IPS-11a (cell line): ENCODE results near the gene GPR132.

Experiments used
- H3K4me3 ChIP-seq: one replicate; pipeline ENCODE4 v1.5.1; 2013; ENCODE audit warnings: low read depth, low read length, control low read depth

Gene GPR132

DNA sequence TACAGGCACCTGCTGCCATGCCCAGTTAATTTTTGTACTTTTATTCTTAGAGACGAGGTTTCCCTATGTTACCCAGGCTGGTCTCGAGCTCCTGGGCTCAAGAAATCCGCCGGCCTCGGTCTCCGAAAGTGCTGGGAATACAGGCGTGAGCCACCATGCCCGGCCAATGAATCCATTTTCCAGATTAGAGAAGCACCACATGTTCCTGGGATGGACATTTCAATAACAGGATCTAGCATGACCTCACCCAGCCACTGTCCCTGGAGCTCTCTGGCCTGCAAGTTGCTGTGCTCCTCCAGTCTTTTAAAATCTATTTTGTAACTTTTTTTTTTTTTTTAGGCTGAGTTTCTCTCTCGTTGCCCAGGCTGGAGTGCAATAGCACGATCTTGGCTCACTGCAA lies 2.2 kb downstream of the GPR132 start:
- H3K4me3 ChIP-seq, result no peak overlapping the region

DNA sequence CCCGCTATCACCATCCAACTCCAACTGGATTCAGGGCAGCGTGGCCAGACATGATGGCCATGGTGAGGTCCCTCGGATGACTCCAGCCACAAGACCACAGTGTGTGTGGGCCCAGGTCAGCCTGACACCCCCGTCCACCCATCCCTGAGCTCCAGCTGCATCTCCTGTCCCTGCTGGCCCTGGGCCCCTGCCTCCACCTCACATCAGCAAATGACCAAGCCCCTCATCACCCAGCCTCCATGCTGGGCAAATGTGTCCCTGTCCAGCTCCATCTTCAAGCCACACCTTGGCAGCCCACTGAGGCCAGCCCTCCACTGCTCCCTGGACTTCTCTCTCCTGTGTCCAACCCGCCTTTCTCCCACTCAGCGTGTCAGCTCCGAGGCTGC lies 3.2 kb downstream of the GPR132 start:
- no peak overlapping the region for H3K4me3 ChIP-seq

DNA sequence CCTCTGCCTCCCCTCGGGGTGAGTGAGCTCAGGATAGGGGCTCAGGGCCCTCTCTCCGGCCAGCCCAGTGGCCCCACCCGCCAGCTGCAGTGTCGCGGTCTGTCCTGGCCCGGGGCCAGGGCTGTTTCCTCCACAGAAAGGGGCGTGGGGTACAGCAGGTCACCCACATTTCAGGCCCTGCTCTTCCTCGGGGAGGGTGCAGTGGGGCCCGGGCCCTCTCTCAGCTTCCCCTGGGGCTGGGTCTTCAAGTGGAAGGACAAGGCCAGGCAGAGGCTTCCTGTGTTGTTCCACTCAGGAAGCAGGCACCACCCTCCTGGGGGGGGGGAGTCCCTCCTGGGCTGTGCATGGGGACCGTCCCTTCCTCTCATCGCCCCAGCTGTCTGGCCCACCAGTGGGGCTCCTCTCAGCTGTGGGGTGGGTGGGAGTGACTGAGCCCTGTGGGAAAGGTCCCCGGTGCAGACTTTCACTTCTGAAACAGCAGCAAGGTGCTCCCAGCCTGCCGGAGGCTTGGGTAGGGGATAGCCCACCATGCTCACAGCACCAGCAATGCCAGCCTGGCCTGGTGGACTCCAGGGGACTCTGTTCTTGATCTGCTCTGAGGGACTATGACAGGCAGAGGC lies 3.7 kb downstream of the GPR132 start:
- H3K4me3 ChIP-seq, result no peak overlapping the region

DNA sequence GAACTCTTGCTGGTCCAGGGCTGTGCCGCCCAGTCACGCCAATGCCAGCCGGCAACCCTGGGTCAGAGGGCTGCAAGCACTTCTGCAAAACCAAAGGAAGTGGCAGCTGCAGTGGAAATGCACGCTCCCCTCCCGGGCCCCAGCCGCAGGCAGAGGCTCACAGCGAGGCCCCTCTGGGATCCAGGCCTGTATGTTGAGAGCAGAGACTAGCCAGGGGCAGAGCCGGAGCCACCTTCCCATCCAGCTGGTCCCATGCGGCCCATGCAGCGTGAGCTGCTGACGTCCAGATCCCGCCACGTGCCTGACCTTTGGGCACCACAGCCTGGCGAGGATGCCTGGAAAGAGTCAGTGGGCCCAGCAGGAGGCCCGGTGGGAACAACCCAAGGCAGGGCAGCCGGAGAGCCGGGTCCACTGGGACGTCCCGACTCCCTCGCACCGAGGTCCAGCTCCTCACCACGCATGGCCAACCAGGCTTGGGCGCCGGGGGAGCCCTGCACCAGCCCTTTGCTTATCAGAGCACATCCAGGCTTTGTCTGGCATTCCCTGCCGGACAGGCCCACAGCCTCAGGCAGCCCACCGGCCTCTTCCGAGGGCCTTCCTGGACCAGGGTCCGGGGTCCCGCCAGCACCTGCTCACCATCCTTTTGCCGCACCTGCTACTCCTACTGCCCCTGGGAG lies 4.3 kb downstream of the GPR132 start:
- no peak overlapping the region for H3K4me3 ChIP-seq

DNA sequence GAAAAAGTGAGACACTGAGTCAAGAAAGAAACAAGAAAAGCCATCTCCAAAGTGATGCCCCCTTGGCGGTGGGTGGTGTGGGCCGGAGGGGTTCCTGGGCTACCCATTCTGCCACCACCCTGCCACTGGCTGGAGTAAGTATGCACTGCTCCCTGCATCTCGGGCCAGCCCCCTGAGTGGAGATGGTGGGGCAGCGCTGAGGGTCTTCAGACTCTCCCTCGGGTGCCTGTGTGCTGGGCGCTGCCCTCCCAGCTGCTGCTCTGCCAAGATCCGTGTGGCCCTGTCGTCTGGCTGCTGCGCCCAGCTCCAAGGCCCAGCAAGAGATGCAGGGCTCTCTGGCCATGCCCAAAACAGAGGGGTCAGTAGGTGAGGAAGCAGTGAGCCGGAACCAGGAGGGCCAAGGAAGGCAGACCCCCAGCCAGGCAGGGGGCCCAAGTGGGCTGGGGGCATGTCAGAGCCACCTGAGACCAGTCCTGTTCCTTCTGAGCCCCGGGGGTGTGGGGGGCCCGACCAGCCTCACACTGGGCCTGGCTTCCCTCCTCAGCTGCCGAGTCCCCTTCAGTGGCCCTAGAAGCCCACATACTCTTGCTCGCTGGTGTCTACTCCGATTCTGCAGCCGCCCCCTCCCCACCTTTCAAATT lies 5.2 kb downstream of the GPR132 start:
- no peak overlapping the region for H3K4me3 ChIP-seq

DNA sequence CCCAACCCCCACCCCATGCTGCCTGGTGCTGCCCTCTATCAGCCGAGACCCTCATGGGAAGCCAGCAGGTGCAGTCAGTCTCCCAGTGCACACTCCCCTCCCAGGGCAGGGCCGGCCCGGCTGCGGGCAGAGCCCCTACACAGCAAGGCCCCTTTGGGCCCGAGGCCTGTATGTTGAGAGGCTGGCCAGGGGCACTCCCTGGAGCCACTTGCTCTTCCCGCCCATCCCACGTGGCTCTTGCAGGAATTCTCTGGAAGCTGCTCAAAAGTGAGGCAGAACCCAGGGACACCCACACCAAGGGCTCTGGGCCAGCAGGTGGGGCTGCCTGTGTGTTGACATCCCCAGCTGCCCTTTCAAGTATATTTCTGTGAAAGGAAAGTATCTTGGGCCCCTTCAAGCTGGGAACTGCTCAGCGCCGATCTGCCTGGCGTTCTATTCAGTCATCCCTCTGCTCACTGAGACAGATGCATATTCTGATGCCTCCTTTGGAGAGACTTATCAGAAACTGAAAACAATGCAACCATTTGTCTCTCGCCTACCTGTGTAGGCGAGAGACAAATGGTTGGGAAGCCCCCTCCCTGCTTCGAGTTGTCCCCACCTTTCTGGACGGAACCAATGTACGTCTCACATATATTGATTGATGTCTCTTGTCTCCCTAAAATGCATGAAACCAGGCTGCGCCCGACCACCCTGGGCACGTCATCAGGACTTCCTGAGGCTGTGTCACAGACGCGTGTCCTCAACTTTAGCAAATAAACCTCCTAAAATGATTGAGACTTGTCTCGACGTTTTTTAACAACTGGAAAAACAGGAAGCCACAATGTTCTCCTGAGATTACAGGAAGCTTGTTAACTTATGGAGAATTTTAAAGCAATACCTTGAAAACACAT lies 6.0 kb downstream of the GPR132 start:
- no peak overlapping the region for H3K4me3 ChIP-seq

DNA sequence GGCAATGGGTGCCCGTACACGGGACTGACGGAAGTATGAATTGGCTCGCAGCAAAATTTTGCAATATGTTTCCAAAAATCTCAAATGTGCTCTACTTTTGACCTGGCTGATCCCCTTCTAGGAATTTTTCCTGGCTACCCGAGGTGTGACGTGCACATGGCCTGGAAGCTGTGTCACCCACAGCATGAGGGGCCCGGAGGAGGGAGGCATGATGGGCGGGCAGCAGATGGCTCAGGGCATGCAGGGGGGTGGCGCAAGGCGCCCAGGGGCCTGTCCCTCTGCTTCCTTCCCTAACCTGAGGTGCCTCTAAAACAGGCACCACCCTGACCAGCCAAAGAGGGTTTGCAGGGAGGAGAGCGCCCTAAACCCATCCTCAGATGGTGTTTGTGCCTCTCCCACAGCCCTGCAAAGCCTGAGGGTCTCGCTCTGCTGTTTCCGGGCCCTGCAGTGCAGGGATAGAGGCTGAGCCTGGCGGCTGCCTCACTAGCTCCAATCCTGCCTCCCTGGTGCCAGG lies 6.7 kb downstream of the GPR132 start:
- no peak overlapping the region for H3K4me3 ChIP-seq

DNA sequence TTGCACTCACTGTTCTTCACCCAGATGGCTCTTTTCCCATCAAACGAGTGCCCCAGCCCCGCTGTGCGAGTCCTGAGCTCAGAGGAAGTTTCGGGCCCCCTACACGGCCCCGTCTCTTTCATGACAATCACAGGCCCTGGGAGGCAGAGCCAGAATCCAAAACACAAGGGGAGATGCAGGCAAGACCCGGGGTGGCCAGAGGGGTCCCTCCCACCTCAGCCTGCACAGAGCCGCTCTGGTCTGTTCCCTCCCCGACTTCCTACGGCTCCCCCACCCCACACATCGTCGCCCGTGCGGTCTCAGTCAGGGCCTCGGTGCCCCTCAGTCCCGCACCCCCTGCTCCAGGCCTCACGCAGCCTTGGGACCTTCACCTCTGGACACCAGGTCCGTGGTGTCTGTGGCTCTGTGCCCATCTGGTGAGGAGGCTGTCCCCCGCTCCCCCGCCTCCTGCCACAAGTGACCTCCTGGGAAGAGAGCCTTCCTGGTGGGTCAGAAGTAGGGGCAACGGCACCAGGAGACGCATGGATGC lies 8.9 kb downstream of the GPR132 start:
- H3K4me3 ChIP-seq, result no peak overlapping the region

DNA sequence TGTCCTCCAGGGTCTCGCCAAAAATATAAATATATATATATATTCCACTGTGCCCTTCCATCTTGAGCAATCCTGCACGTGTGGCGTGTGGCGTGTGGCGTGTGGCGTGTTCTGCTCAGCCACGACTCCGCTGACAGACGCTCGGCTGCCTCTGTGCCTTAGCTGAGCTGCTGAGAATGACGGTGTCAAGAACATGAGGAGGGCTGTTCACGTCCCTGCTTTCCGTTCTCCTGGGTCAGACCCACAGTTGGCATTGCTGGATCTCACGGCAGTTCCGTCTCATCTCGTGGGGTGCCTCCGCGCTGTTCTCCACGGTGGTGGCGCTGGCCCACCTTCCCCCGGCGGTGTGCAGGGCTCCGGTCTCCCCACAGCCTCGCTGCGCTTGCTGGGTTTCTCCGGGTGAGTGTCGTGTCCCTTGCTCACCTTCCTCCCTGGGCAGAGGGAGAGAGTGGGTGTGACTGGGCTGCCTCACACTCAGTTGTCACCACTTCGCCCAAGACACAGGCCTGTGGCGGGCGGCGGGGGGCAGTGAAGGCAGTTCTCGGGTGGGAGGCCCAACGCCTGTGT lies 9.4 kb downstream of the GPR132 start:
- no peak overlapping the region for H3K4me3 ChIP-seq

DNA sequence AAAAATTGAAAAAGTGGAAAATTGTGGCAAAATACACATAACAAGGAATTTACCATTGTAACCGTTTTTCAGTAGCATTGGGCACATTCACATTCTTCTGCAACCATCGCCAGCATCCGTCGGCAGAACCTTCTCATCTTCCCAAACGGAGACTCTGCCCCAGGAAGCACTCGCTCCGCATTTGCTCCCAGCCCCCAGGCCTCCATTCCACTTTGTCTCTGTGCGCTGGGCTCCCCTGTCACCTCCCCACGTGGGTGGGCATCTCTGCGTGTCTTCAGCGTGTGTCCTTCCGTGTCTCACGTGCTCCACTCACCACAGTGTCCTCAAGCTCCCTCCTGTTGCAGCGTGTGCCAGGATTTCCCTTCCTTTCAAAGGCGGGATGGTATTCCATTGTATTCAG lies 9.9 kb downstream of the GPR132 start:
- no peak overlapping the region for H3K4me3 ChIP-seq

DNA sequence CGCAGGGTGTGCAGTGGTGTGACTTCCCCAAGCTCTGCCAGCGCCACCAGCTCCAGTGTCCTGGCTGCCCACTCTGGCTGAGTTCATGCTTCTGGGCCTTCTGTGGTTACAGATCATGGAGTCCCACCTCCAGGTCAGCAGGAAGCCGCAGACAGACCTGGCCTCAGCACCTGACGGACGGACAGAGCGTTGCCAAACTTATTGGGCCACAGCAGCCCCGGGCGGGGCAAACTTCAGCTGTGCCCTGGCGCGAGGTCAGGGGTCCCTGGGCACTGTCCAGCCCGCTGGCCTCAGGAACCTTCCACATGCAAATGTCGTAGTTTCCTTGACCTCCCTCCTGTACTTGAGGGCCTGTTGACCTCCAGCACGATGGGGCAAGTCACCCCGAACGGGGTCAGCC lies 11.2 kb downstream of the GPR132 start:
- no peak overlapping the region for H3K4me3 ChIP-seq

DNA sequence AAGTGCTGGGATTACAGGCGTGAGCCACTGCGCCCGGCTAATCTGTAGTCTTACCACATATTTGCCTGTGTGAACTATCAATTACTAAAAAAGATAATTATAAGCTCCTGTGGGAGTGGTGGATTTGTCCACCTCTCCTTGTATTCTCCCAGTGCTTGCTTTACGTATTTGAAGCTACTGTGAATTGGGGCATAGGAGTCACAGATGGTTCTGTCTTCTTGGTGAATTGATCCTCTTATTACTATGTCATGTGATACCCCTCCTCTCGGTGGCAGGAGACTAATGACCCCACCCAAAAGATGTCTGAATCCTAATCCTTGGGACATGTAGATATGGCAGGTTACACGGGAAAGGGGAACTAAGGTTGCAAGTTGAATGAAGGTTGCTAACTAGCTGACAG lies 11.8 kb downstream of the GPR132 start:
- H3K4me3 ChIP-seq, result no peak overlapping the region

DNA sequence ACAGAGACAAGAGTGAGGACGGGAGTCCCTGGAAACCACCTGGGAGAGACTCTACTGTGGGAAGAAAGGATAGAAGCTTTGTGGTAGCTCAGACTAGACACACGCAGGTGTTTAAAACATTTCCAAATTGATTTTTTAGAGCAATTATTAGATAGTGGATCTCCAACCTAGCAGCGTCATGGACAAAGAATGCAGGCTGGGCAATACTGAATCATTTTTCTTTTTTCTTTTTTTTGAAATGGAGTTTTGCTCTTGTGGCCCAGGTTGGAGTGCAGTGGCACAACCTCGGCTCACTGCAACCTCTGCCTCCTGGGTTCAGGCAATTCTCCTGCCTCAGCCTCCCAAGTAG lies 13.1 kb downstream of the GPR132 start:
- no peak overlapping the region for H3K4me3 ChIP-seq

DNA sequence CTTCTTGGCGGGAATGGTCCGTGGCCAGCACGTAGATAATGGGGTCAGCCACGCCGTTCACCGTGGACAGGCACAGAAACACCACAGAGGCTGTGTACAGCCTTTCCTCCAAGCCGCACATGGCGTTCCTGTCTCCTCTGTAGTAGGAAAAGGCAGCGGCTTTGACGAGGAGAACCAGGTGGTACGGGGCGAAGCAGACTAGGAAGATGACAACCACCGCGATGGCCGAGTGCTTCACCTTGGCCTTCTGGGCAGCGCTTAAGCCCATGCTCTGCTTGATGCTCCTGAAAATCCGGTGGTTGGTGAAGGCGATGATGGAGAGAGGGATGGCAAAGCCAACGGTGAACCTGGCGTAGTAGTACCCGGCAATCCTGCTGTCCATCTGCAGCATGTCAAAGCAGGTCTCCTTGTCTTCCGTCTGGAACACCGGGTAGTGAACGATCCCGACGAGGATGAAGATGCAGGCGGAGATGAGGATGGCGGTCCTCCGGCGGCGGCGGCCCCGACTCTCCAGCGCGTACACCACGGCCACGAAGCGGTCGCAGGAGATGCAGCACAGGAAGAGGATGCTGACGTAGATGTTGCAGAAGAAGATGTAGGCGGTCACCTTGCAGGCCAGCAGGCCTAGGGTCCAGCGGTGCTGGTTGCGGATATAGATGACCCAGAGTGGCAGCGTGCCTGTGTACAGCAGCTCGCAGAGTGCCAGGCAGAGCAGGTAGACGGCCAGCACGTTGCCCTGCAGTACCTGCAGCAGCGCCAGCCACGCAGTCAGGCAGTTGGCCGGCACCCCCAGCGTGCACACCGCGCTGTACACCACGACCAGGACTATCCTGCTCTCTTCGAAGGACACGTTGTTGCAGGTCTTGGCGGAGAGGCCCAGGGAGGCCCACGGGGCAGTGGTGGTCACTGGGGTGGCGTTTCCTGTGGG lies 13.8 kb downstream of the GPR132 start:
- no peak overlapping the region for H3K4me3 ChIP-seq

DNA sequence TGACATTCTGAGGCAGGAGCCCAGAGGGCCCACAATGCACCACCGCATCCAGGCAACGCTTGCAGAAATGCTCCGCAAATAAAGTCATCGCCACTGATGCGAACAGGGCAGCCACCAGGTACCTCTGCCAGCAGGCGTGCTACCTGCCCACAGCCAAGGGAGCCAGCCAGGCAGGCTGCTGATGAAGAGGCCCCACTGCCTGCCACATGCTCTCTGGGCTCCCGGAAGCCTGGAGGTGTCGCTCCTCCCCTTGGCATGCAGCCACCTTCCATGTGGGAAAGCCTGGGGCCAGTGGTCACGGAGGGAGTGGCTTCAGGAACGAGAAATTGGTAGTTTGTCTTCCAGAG lies 14.7 kb downstream of the GPR132 start:
- H3K4me3 ChIP-seq, result no peak overlapping the region

DNA sequence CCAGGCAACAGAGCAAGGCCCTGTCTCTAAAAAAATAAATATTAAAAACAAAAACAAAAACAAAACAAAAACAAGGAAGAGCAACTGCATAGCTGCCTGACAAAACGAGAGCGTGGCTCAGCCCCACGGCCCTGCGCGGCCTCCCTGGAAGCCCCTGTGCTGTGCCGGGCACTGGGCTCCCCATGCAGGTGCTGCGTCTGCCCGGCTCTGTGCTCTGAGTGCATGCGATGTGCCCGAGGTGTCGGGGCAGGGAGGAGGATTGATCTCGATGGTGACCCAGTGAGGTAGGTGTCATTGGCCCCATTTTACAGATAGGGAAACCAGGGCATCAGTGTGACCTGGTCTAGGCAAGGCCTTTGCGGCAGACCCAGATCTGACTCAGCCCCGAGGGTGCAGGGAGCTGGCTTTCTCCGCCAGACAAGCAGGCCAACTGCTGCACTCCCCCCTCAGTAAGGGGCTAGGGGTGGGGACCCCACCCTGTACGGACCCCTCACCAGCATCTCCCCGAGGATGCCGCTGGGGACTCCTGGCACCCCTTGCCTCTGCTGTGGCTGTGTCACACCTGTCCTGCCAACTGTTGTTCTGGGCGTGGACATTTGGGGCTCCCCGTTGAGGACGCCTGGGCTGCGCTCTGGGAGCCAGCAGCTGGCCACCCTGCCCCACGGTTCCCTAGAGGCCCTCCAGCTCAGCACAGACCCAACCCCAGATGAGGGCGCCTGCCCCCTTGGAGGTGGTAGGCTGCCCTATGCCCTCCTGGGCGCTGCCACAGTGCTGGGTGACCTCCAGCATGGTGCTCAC lies 15.3 kb downstream of the GPR132 start:
- no peak overlapping the region for H3K4me3 ChIP-seq

DNA sequence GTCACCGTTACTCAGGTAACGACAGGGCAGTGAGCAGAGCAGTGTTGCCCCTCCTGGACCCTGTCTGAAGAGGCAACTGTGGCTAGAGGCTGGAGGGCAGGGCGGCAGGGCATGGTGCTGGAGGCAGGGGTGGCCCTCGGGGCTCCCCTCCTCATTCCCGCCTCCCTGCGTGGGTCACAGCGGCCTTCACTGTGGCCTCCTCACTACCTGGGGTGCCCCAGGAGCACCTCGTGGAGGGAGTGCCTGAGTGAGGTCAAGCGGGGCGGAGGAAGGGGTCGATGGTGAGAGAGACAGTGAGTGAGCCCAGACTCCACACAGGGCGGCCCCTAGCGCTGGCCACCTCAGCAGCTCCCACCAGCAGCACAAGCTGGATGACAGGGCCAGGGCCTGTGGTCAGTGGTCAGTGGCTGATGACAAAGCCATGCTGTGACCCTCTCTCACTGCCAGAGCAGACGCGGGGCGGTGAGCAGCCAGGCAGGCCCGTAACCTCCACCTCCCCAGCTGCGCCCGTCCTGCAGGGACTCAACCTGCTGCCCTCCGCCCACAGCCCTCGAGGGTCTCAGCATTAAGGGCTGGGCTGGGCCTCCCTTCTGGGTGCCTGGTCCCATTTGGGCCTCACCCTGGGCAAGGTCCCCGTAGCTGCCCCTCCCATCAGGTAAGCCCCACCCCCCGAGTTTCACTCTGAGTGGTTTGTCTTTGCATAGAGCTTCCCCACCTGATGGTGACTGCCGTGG lies 17.8 kb downstream of the GPR132 start:
- no peak overlapping the region for H3K4me3 ChIP-seq

DNA sequence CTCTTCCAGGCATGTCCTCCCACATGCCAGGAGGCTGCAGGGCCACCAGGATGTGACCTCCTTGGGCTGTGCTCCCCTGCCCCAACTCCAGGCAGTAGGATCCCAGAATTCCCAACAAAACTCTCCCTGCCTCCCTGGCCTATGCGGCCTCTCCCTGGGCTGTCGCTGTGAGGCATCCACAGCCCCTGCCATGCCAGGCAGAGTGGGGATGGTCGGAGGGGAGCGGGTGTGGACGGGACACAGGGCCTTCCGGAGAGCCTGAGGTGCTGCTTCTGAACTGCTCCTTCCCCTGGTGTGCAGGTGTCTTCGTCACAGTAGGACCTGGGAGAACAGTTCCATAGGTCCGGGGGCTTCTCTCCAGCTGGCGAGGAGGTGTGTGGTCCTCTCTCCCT lies 18.3 kb downstream of the GPR132 start:
- no peak overlapping the region for H3K4me3 ChIP-seq
